Effector memory CD8-positive, alpha-beta T cell (primary cell): ENCODE results near the gene ANKRD44.
A peak's percentile ranks its signal among the peaks of the same experiment; 100 is the strongest.

Experiments used
- ATAC-seq: fragments of 150-1000 bp; cut with Tn5 transposase; replicated peaks from 2 replicates; pipeline ENCODE4 v1.10.0; 2021; ENCODE audit warnings: mild to moderate bottlenecking, moderate library complexity
- DNase-seq, 3 experiments: peaks; one replicate each; pipeline ENCODE4 v3.0.0; 2021
- H3K27ac Mint-ChIP-seq, 2 donors: one replicate each; pipeline ENCODE4 v1.8.0; 2022; ENCODE audit warnings: mild to moderate bottlenecking in 2 of 2, mixed read lengths in 2 of 2, moderate library complexity in 2 of 2
- H3K27me3 Mint-ChIP-seq, 2 donors: one replicate each; pipeline ENCODE4 v1.8.0; 2022; ENCODE audit warnings: mixed read lengths in 2 of 2
- H3K36me3 Mint-ChIP-seq: one replicate; pipeline ENCODE4 v1.8.0; 2022; ENCODE audit warnings: mild to moderate bottlenecking, moderate library complexity, mixed read lengths; ENCODE audit not compliant: insufficient read depth
- H3K4me1 Mint-ChIP-seq, 2 donors: one replicate each; pipeline ENCODE4 v1.8.0; 2022; ENCODE audit warnings: low read depth in 2 of 2, mixed read lengths in 2 of 2
- H3K4me3 Mint-ChIP-seq, 2 donors: one replicate each; pipeline ENCODE4 v1.8.0; 2022; ENCODE audit warnings: mild to moderate bottlenecking in 2 of 2, mixed read lengths in 2 of 2, moderate library complexity in 2 of 2
- H3K9me3 Mint-ChIP-seq, 2 donors: one replicate each; pipeline ENCODE4 v1.8.0; 2022; ENCODE audit warnings: mixed read lengths in 2 of 2

ANKRD44 gene

DNA sequence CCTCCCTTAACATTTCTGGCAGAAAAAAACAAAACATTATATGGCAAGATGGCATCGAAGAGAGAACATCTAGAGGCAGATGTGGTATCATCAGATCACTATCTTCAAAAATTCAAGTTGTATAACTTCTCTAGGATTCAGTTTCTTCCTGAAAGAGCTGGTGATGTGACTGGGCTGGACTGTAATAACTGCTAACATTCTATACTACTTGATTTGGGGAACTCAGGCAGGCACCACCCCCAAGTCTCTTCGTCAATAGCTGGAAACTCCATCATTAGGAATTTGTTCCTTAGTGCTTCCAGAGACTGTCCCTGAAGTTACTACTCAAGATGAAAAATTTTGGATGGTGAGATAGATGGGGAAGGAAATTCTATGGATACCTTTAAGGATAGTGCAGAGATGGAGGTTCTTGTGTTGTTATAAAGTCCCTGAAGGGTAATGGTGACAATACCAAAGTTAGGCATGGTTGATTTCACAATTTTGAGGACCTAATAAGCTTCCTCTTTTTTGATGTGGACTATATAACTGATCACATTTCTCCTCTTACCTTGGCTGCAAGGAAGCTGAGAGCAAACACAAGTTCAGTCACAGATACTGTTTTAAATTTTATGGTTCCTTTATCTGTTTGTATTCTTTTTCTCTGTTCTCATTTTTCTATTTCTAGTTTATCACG lies 324.9 kb downstream of the ANKRD44 start:
- Mint-ChIP-seq H3K27ac (peak overlapping the region; percentile 69 to 75), H3K4me3 (no peak overlapping the region), H3K36me3 (peaks cover 46% of the 10 kb centered on the region), H3K4me1 (peaks cover 3 to 14% of the 10 kb centered on the region in 2 donors), H3K27me3 (no peaks in the 10 kb centered on the region), H3K9me3 (peaks cover 0 to 1% of the 10 kb centered on the region in 2 donors)
- DNase-seq (no peak), ATAC-seq (no peak)

DNA sequence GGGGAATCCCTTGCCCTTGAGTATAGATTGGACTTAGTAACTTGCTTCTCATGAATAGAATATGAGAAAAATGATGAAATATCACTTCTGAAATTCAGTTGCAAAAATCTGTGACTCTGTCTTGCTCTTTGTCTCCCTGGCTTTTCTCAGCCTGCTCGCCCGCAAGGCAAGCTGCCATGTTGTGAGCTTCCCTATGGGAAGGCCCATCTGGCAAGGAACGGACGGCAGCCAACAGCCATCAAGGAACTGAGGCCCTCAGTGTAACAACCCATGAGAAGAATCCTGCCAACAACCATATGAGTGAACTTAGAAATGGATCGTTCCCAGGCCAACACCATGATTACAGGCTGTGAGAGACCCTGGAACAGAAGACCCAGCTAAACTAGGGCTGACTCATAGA lies 325.7 kb downstream of the ANKRD44 start:
- no peaks in the 10 kb centered on the region for H3K27me3 Mint-ChIP-seq
- H3K9me3 Mint-ChIP-seq = peaks cover 0 to 1% of the 10 kb centered on the region in 2 donors
- no peak overlapping the region for H3K4me3 Mint-ChIP-seq
- peak overlapping the region; percentile 35 to 75 for H3K27ac Mint-ChIP-seq
- ATAC-seq (no peak), DNase-seq (no peak)
- peaks cover 38% of the 10 kb centered on the region for H3K36me3 Mint-ChIP-seq
- H3K4me1 Mint-ChIP-seq = peaks cover 0 to 7% of the 10 kb centered on the region in 2 donors

DNA sequence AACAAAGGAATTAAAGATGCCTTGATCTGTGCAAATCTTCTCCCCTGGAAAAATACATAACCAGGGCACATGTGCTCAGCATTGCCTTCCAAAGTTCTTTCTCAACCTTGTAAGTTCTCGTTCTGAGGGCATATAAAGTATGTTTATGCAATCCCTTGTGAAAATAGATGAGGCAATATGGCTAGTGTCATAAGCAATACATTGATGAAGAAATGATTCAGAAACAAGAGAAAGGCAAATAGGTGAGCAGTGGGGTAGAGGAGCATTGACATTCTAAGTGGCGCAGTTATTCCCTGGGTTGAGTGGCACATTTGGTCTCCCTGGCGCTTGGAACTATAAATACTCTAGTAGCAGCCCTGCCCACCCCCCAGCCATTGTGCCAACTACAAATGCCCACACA lies 326.6 kb downstream of the ANKRD44 start:
- peak overlapping the region in 1 of 2 donors; percentile 65 for H3K27ac Mint-ChIP-seq
- H3K4me1 Mint-ChIP-seq = peaks cover 0 to 7% of the 10 kb centered on the region in 2 donors
- peaks cover 30% of the 10 kb centered on the region for H3K36me3 Mint-ChIP-seq
- peaks cover 0 to 1% of the 10 kb centered on the region in 2 donors for H3K9me3 Mint-ChIP-seq
- H3K27me3 Mint-ChIP-seq = no peaks in the 10 kb centered on the region
- no peak overlapping the region for H3K4me3 Mint-ChIP-seq
- ATAC-seq (no peak), DNase-seq (no peak)

DNA sequence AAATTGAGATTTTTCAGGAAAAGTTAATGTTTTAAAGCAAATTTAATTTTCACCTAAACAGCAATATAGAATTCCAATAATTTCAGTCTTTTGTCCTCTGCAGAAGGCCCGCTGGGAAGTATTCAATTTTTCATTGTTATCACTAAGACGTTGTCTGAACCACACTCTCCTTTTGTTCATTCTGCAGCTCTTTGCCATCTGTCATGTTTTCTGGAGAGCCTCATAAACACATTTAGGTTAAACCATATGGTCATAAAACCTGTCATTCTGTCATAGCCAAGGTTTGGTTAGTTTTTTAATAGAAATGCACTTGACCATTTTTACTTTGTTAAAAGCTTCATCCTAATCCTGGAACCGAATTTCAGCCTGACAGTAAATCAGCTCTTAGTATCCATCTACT lies 330.1 kb downstream of the ANKRD44 start:
- H3K36me3 Mint-ChIP-seq = peaks cover 16% of the 10 kb centered on the region
- H3K27ac Mint-ChIP-seq = no peak overlapping the region
- no peaks in the 10 kb centered on the region for H3K27me3 Mint-ChIP-seq
- H3K9me3 Mint-ChIP-seq = peaks cover 0 to 1% of the 10 kb centered on the region in 2 donors
- ATAC-seq = no peak
- peaks cover 0 to 3% of the 10 kb centered on the region in 2 donors for H3K4me1 Mint-ChIP-seq
- no peak for DNase-seq
- H3K4me3 Mint-ChIP-seq = no peak overlapping the region

DNA sequence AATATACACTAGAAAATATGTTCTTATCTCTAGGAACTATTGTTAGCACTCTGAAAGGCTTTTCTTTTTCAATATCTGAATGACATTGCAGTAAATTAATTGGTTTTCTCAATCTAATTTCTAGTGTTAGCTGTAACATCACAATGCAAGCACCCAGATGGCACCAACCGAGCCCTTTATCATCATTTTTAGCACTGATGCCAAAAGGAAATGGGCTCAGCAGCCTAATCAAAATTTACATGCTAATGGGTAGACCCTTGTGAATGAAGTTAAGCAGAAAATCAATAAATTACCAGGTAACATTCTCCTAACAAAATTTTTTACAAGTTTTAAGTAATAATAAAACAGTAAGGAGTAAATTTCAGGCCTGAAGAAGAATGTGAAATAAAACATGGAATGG lies 330.6 kb downstream of the ANKRD44 start:
- Mint-ChIP-seq H3K27me3 (no peaks in the 10 kb centered on the region), H3K9me3 (peaks cover 0 to 1% of the 10 kb centered on the region in 2 donors), H3K36me3 (peaks cover 14% of the 10 kb centered on the region), H3K4me3 (no peak overlapping the region), H3K27ac (no peak overlapping the region), H3K4me1 (peaks cover 0 to 3% of the 10 kb centered on the region in 2 donors)
- ATAC-seq (no peak), DNase-seq (no peak)

DNA sequence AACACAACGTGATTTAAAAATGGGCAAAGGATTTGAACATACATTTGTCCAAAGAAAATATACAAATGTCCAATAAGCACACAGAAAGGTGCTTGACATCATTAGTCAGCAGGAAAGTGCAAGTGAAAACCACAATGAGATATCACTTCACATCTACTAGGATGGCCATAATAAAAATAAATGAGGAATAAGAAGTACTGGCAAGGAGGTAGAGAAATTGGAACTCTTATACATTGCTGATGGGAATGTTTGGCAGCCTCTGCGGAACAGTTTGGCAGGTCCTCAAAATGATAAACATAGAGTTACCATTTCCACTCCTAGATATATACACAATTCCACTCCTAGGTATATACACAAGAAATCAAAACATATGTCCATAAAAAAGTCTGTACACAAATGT lies 333.1 kb downstream of the ANKRD44 start:
- Mint-ChIP-seq H3K4me3 (no peak overlapping the region), H3K27ac (no peak overlapping the region), H3K9me3 (peaks cover 0 to 1% of the 10 kb centered on the region in 2 donors), H3K4me1 (peaks cover 0 to 3% of the 10 kb centered on the region in 2 donors), H3K27me3 (no peaks in the 10 kb centered on the region), H3K36me3 (peaks cover 5% of the 10 kb centered on the region)
- ATAC-seq = no peak
- DNase-seq = no peak

DNA sequence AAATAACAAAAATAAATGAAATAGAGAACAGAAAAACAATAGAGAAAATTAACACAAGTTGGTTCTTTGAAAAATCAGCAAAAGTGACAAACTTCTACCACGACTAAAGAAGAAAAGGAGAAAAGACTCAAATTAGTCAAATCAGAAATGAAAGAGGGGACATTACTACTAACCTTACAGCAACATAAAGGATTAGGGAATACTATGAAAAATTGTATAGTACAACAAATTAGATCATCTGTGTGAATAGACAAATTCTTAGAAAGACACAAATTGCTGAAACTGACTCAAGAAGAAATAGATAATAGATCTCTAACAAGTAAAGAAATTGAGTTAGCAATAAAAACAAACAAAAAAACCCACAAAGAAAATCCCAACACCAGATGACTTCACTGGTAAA lies 335.6 kb downstream of the ANKRD44 start:
- DNase-seq (no peak), ATAC-seq (no peak)
- Mint-ChIP-seq H3K9me3 (no peaks in the 10 kb centered on the region), H3K4me3 (no peak overlapping the region), H3K27ac (no peak overlapping the region), H3K27me3 (no peaks in the 10 kb centered on the region), H3K36me3 (peaks cover 3% of the 10 kb centered on the region), H3K4me1 (peaks cover 0 to 3% of the 10 kb centered on the region in 2 donors)

DNA sequence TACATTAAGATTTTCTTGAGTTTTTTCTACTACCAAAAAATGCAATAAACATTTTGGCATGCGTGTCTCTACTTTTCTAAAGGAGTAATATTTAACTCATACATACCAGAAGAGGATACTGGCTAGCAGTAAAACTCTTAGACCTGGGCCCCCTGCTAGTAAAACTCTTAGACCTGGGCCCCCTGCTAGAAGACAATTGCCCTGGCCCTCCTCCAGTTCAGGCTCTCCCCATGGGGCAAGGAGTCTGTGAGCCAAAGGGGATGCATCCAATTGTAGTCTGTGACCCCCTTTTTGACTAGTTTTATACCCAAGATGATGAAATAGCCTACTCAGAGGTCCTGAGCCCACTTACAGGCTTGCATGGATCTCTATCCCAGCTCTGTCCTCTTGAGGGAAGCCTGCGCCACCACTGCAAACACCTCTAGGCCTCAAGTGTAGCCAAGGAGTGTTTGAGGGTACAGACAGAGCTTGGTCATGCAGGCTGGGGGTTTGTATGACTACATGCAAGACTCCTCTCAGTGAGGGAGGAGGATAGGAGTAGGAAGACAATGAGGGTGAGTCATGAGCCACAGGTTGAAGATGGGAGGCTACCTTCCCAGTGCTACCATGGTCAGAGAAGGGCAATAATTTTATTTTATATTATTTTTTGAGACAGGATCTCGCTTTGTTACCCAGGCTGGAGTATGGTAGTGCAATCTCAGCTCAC lies 338.9 kb downstream of the ANKRD44 start:
- DNase-seq (no peak), ATAC-seq (no peak)
- H3K4me3 Mint-ChIP-seq = no peak overlapping the region
- peaks cover 0 to 2% of the 10 kb centered on the region in 2 donors for H3K4me1 Mint-ChIP-seq
- no peaks in the 10 kb centered on the region for H3K27me3 Mint-ChIP-seq
- no peak overlapping the region for H3K27ac Mint-ChIP-seq
- peaks cover 4% of the 10 kb centered on the region for H3K36me3 Mint-ChIP-seq
- no peaks in the 10 kb centered on the region for H3K9me3 Mint-ChIP-seq

DNA sequence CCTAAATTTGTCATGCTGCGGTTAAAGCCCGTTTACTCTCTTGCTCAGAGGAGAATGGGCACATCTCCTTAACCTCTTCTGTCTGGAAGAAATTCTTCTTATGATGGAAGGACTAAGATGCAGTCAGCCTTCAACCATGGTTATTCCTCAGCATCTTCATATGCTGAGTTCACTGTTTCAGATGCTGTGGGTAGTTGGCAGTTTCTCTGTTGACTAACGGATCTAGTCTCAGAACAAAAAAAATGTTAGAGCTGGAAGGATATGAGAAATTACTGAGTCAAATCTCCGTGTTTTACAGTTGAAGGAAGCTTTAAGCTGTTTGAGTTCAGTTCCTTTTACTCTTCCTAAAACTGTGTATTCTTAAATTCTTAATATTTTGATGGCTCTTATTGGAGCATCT lies 340.5 kb downstream of the ANKRD44 start:
- no peaks in the 10 kb centered on the region for H3K9me3 Mint-ChIP-seq
- DNase-seq = no peak
- H3K4me1 Mint-ChIP-seq = no peaks in the 10 kb centered on the region
- no peaks in the 10 kb centered on the region for H3K27me3 Mint-ChIP-seq
- peaks cover 4% of the 10 kb centered on the region for H3K36me3 Mint-ChIP-seq
- ATAC-seq = no peak
- no peak overlapping the region for H3K27ac Mint-ChIP-seq
- H3K4me3 Mint-ChIP-seq = no peak overlapping the region

DNA sequence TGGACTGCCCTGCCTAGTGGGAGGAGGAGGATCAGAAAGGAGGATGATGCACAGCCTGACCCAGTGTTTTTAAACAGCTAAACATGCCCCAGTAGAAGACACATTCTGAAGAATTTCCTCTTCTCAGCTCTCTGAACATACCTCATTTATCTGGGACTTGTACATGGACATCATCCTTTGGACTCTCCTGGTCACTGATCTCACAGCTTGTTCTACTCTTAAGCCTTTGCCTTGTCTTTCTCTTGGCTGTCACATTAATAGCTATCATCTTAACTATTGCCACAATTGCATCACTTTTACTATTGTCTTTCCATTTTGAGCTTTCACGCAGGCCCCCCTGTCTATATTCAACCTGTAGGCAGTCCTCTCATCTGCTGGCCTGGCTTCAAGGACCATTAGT lies 342.1 kb downstream of the ANKRD44 start:
- Mint-ChIP-seq H3K27me3 (no peaks in the 10 kb centered on the region), H3K36me3 (peaks cover 4% of the 10 kb centered on the region), H3K27ac (no peak overlapping the region), H3K4me3 (no peak overlapping the region), H3K4me1 (peaks cover 0 to 3% of the 10 kb centered on the region in 2 donors), H3K9me3 (no peaks in the 10 kb centered on the region)
- DNase-seq (no peak), ATAC-seq (no peak)

DNA sequence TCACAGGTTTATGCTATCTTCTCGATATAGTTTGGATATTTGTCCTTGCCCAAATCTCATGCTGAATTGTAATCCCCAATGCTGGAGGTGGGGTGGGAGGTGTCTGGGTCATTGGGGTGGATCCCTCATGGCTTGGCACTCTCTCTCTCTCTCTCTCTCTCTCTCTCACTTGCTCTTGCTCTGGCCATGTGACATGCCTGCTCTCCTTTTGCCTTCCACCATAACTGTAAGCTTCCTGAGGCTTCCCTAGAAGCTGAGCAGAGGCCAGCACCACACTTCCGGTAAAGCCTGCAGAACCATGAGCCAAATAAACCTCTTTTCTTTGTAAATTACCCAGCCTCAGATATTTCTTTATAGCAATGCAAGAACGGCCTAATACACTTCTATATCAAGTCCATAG lies 342.8 kb downstream of the ANKRD44 start:
- peaks cover 5 to 6% of the 10 kb centered on the region in 2 donors for H3K4me1 Mint-ChIP-seq
- no peaks in the 10 kb centered on the region for H3K27me3 Mint-ChIP-seq
- H3K9me3 Mint-ChIP-seq = no peaks in the 10 kb centered on the region
- H3K4me3 Mint-ChIP-seq = no peak overlapping the region
- H3K27ac Mint-ChIP-seq = no peak overlapping the region
- no peak for DNase-seq
- ATAC-seq = no peak
- peaks cover 4% of the 10 kb centered on the region for H3K36me3 Mint-ChIP-seq

DNA sequence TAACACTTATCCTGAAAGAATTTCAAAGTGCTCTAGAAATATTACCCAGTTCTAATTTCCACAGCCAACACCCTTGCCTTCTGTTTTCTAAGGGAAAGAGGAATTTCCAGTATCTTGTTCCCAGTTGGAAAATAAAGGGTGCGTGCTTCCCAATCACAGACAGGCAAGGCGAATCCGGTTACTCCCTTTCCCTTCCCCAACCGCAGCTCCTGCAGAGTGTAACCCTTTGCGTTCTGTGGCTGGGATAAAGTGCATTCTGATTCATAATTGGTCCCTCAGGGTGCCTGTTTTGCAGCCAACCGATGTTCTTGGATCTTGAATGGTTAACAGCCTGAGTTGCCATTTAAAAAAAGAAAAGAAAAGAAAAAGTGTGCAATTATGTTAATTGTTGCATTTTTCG lies 343.5 kb downstream of the ANKRD44 start:
- H3K36me3 Mint-ChIP-seq = peaks cover 4% of the 10 kb centered on the region
- no peak overlapping the region for H3K27ac Mint-ChIP-seq
- no peaks in the 10 kb centered on the region for H3K9me3 Mint-ChIP-seq
- H3K4me3 Mint-ChIP-seq = no peak overlapping the region
- DNase-seq = no peak
- ATAC-seq = no peak
- H3K4me1 Mint-ChIP-seq = peaks cover 10% of the 10 kb centered on the region in 2 donors
- no peaks in the 10 kb centered on the region for H3K27me3 Mint-ChIP-seq

DNA sequence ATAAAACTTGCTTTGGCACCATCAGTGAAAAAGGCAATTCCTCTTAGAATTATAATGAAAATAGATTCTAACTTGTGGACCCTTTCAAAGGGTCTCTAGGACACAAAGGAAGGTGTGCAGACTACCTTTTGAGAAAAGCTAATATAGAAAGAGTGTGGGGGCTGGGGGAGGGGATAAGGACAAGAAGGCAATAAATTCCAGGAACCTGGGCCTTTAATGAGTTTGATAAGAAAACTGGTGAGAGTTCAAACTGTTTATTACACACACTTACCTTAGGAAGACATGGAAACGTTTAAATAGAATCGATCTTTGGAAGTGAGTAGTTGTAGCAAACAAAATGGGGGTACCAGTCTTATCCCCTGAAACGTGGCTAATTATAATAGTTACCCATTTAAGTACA lies 344.5 kb downstream of the ANKRD44 start:
- Mint-ChIP-seq H3K27ac (no peak overlapping the region), H3K4me1 (peaks cover 17 to 18% of the 10 kb centered on the region in 2 donors), H3K4me3 (no peak overlapping the region), H3K36me3 (peaks cover 4% of the 10 kb centered on the region), H3K9me3 (no peaks in the 10 kb centered on the region), H3K27me3 (no peaks in the 10 kb centered on the region)
- ATAC-seq (no peak), DNase-seq (no peak)

DNA sequence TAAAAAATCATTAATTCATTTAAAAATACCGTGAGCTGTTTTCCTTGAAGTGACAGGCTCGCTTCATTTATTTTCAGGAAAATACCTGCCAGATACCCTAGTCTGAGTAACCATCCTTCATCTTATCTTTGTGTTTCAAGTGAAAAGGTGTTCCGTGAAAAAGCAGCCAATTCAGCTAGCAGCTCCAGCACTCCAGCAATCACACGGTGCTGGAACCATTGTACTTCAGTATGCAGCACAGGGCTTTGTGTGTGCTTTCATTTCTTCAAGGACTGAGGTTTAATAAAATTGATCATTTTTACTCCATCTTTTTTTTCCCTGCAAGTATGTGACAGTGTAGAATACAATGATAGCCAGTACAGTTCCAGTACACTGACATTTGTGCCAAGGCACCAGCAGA lies 344.9 kb downstream of the ANKRD44 start:
- Mint-ChIP-seq H3K9me3 (no peaks in the 10 kb centered on the region), H3K4me1 (peaks cover 17 to 18% of the 10 kb centered on the region in 2 donors), H3K36me3 (peaks cover 4% of the 10 kb centered on the region), H3K27ac (no peak overlapping the region), H3K4me3 (no peak overlapping the region), H3K27me3 (no peaks in the 10 kb centered on the region)
- ATAC-seq = no peak
- DNase-seq = no peak
